ENCODE data around the gene LDB2.

GRCh38 chr4:16807355-16807754 is 91.1 kb downstream of the LDB2 start:
- TF ChIP-seq CTCF (IDR thresholded peaks at IDR 0.05) (no peak), POLR2A (IDR thresholded peaks at IDR 0.05) (no peak)

All from heart left ventricle (tissue), 13 donors.